Measurements from ENCODE around the gene VPS33A.

DNA sequence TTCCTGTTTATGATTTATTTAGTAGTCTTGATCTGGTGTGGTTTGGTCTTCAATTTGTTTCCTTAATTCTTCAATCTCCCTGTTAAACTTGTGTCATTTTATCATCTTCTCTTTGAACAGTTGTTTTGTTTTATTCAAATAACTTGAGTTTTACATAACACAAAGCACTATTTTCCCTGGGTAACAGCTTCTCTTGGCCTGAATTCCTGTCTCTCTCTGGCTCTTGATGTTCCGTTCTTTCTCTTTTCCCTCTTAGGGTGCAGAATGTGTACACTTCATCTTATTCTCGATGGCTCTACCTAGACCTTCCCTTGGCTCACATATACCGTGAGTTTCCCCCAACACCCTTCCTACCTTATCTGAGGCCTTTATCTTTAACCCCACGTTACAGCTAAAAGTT, 36.8 kb upstream of the VPS33A start:
- TF ChIP-seq CTCF (IDR thresholded peaks at IDR 0.05) (no peak), POLR2A (IDR thresholded peaks at IDR 0.05) (no peak)
